ENCODE results near the gene GORASP2.

Gene GORASP2

DNA sequence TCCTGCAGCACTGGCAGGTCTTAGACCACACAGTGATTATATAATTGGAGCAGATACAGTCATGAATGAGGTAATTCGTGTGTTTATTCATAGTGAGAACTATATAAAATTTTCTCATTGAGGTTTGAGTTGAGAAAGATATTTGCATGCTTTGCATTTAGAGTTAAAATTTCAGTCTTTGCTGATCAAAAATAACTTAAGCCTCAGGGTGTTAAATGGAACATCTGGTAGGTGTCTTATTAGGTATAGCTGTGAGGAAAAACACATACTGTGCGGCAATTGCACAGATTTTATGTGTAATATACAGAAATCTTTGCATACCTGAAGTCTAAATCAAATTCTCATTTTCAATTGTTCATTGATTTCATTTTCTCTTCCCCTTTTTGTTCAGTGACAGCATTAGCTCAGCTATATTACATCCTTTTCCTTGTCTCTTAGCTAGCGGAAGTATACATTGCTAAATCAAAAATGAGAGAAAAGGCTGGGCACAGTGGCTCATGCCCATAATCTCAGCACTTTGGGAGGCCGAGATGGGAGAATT is 21.2 kb downstream of the GORASP2 start:
- TF ChIP-seq, protein P1, sequence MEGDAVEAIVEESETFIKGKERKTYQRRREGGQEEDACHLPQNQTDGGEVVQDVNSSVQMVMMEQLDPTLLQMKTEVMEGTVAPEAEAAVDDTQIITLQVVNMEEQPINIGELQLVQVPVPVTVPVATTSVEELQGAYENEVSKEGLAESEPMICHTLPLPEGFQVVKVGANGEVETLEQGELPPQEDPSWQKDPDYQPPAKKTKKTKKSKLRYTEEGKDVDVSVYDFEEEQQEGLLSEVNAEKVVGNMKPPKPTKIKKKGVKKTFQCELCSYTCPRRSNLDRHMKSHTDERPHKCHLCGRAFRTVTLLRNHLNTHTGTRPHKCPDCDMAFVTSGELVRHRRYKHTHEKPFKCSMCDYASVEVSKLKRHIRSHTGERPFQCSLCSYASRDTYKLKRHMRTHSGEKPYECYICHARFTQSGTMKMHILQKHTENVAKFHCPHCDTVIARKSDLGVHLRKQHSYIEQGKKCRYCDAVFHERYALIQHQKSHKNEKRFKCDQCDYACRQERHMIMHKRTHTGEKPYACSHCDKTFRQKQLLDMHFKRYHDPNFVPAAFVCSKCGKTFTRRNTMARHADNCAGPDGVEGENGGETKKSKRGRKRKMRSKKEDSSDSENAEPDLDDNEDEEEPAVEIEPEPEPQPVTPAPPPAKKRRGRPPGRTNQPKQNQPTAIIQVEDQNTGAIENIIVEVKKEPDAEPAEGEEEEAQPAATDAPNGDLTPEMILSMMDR (IDR thresholded peaks at IDR 0.05): no peak

DNA sequence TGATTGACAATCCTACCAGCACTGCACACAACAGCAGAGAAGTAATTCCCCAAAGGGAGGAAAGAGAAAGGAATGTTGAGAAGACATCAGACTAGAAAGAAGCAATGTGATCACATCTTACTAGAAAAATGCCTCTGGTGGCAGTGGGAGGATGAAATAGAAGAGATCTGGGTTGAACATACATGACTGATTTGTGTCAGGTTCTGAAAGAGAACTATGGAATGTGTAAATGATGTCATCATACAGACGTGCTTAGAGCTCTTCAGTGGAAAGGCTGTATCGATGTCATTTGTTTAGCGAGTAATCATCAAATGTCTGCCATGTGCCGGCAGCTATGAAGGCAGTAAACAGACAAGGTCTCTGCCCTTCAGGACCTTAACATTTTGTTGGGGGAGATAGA is 24.9 kb downstream of the GORASP2 start:
- TF ChIP-seq, protein P1 (IDR thresholded peaks at IDR 0.05): no peak

DNA sequence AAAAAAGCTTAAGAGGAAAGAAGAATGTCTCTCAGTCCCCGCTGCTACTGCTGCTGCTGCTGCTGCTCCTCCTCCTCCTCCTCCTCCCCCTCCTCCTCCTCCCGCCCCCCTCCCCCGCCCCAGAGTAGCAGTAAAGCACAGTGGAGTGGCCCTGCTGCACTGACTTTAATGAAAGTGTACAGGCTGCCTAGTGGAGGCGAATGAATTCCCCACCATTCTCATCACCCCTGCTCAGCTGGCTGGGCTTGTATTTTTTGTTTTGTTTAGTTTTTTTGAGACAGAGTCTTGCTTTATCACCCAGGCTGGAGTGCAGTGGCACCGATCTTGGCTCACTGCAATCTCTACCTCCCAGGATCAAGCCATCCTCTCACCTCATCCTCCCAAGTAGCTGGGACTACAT is 34.3 kb downstream of the GORASP2 start:
- TF ChIP-seq, protein P1 (IDR thresholded peaks at IDR 0.05): no peak

DNA sequence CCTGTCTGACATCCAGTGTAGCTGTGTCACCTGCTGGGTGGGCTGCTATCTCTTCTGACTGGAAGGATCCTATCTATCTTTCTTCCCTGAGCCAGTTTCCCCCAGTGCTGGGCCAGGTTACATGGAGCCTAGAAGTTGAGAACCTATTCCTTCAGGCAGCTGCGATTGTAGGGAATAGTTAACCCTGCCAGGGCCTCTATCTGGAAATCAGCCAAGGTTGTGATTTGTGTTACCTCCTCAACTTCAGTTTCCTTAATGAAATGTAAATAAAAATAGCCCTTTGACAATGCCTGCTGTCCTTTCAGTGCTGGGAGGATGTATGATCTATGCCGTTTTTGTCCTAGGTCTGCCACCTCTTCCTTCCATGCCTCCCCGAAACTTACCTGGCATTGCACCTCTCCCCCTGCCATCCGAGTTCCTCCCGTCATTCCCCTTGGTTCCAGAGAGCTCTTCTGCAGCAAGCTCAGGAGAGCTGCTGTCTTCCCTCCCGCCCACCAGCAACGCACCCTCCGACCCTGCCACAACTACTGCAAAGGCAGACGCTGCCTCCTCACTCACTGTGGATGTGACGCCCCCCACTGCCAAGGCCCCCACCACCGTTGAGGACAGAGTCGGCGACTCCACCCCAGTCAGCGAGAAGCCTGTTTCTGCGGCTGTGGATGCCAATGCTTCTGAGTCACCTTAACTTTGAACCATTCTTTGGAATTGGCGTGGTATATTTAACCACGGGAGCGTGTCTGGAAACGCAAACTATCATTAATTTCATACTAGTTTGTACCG is 36.6 kb downstream of the GORASP2 start:
- TF ChIP-seq, protein P1 (IDR thresholded peaks at IDR 0.05): no peak

DNA sequence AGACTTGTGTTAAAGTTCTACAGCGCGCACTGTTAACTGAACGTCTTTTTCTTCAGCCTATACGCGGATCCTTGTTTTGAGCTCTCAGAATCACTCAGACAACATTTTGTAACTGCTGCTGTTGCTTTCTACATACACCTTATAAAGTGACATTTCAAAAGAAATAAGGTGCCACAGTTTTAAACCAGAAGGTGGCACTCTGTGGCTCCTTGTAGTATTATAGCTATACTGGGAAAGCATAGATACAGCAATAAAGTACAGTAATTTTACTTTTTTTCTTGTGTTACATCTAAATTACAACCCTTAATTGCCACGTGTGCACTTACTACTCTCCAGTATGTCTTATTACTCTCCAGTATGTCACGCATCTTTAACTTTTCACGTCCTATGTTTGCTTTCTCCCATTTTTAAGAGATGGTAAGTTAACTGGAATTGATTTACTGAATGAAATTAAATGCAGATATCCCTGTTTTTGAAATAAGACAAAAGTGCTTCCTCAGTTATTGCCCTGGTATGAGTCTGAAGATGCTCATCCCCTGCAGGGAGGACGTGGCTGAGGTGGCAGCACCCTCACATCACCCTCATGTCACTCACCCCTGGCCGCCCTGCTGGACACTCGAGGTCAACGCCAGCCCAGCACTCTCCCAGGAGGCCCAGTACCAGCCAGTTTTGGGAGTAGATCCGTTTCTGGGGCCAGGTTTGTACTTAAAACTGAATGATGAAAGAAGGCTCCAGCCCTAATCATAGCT is 37.8 kb downstream of the GORASP2 start:
- TF ChIP-seq, protein P1 (IDR thresholded peaks at IDR 0.05): peak; percentile 31; the same call in 1 of the 2 replicates

DNA sequence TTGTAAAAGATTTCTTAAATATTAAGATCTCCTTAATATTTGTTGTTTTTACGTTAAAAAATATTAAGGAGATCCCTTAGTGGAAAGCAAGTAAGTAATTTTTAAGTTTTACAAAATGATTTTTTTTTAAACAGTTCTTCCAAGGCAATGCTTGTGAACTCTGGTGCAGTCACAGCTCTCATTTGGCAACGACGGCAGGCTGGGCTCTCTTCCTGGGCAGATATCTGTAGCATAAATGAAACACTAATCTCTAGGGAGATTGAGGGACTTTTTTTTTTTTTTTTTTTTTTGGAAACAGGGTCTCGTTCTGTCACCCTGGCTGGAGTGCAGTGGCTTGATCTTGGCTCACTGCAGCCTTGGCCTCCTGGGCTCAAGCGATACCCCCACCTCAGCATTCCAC is 38.5 kb downstream of the GORASP2 start:
- TF ChIP-seq, protein P1 (IDR thresholded peaks at IDR 0.05): no peak

DNA sequence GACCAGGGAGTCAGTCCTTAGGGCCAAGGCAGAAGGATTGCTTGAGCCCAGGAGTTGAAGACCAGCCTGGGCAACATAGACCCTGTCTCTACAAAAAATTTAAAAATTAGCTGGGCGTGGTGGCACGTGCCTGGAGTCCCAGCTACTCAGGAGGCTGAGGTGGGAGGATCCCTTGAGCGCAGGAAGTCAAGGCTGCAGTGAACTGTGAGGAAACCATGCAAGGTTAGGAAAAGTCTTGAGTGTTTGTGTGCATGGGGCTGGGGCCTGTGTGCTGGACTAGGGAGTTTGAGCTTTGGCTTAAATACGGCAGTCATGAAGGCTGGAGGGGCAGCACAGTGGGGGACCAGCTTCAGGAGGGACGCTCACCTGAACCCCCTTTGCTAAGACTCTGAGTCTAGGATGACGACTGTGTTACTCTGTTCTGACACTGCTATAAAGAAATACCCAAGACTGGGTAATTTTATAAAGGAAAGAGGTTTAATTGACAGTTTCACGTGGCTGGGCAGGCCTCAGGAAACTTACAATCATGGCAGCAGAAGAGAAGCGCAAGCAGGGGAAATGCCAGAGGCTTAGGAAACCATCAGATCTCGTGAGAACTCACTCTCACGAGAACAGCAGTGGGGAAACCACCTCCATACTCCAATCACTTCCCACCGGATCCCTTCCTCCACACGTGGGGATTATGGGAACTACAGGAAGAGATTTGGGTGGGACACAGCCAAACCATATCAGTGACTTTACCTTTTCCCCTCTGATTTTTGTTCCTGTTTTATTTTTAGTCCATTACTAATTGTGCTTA is 39.4 kb downstream of the GORASP2 start:
- TF ChIP-seq, protein P1 (IDR thresholded peaks at IDR 0.05): no peak
